ENCODE measurements around the gene OGFOD2. TPM values are rescaled to one million over a fixed set of nuclear protein-coding genes. Genes with fewer than 3 reads are reported as not detected.

OGFOD2 gene
- total RNA-seq (2022) = 17.5 and 22.5 TPM in 2 replicates
- Bru-seq, nascent RNA = percentile 53 among the genes with signal in this experiment
- BruChase-seq, experiment 1, labeled RNA remaining after a 6-hour chase = percentile 63 among the genes with signal in this experiment
- percentile 67 among the genes with signal in this experiment for BruChase-seq, experiment 2, labeled RNA remaining after a 2-hour chase
- long read RNA-seq, transcript OGFOD2-201 (7 exons, 1,780 nt) = major isoform, 16 of 44 reads
- long read RNA-seq, partial matches to known transcripts = 4 of 44 reads
- long read RNA-seq, other reads (novel, unspliced or antisense) = 19 of 44 reads

DNA sequence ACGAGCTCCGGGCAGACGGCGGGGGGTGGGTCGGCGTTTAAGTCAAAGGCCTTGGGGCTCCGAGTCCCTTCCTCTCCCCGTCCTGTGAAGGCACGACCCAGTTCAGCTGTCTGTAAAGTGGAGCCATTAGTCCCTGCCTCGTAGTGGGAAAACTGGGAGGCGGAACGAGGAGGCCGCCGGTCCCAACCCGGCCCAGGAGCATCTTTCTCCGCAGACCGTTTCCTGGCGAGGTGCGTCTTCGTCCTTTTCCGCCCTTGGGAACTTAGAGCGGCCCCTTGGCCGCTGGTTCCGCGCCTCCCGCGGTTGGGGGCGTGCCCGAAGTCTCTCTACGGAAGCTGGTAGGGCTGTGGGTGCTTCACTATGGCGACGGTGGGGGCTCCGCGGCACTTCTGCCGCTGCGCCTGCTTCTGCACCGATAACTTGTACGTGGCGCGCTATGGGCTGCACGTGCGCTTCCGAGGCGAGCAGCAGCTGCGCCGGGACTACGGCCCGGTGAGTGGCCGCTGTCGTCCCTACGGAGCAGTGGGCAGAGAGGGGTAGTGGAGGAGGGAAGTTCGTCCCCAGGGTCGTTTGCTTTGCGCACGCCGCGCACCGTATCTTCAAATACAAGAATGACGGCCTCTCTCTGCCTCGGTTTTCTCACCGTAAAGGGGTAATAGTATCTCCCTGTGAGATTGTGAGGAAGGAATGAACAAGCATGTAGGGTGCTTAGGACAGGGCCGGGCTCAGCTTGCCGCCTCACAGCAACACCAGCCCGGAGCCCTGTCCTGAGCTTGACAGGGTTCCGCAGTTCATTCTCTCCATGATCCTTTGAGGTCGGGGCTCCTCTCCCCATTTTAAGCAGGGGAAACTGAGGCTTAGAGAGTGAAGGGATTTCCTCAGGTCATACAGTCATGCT lies at the start of gene OGFOD2:
Gene OGFOD2 (plus strand): TSS at position 353 of the 898 bp plus-strand sequence. CDS start 8 bp downstream, at position 361.
- H3K4me3 Mint-ChIP-seq (ENCODE audit: unreplicated experiment) = peak within 1 kb of the TSS; percentile 94
- TSS peak; percentile 38 for BruUV-seq (replicated peaks)
- no peaks in the 10 kb centered on the region for H3K9me3 Mint-ChIP-seq (ENCODE audit: unreplicated experiment)
- H3K27me3 Mint-ChIP-seq (ENCODE audit: insufficient read depth, unreplicated experiment) = no peaks in the 10 kb centered on the region
- ChIA-PET POLR2A (interaction anchor here (0.6 to 3.9 kb wide), 26 partner anchors 9 to 1876 kb away, joined by 3 to 45 read pairs (median 5); partner anchors contain the start of genes ABCB9, MPHOSPH9, MTRFR and SBNO1), CTCF (interaction anchor here (1.1 to 2.1 kb wide), 5 partner anchors 114 to 263 kb away, joined by 3 to 8 read pairs (median 4); no protein-coding TSS in a partner anchor)
- peak; percentile 90 for DNase-seq (ENCODE audit: unreplicated experiment)
- peak within 1 kb of the TSS; percentile 95 for H3K27ac Mint-ChIP-seq (ENCODE audit: low read depth, unreplicated experiment)
- intact Hi-C loops (cut with micrococcal nuclease) = loop anchor here (5.0 kb wide), 1 partner anchor 262 kb away; no protein-coding TSS in a partner anchor
- TF ChIP-seq, protein P1, sequence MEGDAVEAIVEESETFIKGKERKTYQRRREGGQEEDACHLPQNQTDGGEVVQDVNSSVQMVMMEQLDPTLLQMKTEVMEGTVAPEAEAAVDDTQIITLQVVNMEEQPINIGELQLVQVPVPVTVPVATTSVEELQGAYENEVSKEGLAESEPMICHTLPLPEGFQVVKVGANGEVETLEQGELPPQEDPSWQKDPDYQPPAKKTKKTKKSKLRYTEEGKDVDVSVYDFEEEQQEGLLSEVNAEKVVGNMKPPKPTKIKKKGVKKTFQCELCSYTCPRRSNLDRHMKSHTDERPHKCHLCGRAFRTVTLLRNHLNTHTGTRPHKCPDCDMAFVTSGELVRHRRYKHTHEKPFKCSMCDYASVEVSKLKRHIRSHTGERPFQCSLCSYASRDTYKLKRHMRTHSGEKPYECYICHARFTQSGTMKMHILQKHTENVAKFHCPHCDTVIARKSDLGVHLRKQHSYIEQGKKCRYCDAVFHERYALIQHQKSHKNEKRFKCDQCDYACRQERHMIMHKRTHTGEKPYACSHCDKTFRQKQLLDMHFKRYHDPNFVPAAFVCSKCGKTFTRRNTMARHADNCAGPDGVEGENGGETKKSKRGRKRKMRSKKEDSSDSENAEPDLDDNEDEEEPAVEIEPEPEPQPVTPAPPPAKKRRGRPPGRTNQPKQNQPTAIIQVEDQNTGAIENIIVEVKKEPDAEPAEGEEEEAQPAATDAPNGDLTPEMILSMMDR (IDR thresholded peaks at IDR 0.05; ENCODE audit: unreplicated experiment) = no peak
- peaks cover 16% of the 10 kb centered on the region for H3K36me3 Mint-ChIP-seq (ENCODE audit: insufficient read depth, unreplicated experiment)
- H3K4me1 Mint-ChIP-seq (ENCODE audit: insufficient read depth, unreplicated experiment) = peaks cover 5% of the 10 kb centered on the region

DNA sequence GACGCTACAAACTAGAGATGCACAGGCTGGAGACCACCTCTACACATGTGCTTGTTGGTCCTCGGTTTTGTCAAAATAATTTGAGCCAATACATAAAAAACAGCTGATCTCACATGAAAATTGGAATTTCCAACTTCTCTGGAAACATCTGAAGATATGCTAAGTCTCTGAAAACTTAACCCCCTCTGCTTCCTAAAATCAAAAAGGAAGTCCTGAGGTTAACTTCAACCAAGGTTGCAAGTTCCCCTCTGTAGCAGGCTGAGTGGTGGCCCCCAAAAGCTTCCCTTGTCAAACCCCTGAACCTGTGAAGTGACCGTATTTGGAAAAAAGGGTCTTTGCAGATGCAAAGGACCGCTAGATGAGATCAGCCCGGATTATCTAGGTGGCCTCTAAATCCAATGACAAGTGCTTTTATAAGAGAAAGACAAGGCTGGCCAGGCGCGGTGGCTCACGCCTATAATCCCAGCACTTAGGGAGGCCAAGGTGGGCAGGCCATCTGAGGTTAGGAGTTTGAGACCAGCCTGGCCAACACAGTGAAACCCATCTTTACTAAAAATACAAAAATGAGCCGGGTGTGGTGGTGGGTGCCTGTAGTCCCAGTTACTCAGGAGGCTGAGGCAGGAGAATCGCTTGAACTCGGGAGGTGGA lies 47.2 kb upstream of the OGFOD2 start:
- CTCF ChIA-PET = no interaction called here
- BruUV-seq (replicated peaks) = no TSS peak
- H3K36me3 Mint-ChIP-seq (ENCODE audit: insufficient read depth, unreplicated experiment) = peaks cover 5% of the 10 kb centered on the region

DNA sequence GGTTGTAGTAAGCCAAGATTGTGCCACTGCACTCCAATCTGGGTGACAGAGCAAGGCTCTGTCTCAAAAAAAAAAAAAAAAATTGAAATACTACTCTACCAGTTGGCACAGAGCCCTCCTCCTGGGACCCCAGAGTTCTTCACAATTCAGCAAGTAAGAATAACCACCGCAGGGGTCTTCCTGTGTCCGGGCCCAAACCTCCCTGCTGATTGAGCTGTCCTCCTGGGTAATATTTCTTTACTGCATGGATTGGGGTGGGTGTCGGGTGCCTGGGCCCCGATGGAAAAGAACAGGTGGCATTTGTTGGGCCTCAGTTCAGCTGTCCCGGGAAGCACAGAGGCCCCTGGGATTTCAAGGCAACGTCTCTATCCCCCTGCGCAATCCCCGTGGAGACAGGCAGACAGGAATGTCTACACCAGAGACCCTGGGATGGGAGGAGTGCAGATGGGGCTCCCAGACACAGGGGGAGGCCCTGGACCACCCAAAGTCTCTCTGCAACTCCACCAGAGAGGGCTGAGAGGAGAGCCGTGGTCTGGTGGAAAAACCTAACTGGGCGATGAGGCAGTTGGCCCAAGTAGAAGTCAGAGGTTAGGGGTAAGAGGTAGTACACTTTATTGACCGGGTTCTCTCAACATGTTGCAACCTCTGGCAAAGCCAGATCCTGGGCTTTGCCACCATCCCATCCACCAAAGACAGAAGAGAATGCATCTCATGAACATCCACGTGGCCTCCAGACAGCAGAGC lies 46.5 kb upstream of the OGFOD2 start:
- ChIA-PET CTCF (no interaction called here), POLR2A (no interaction called here)
- no peaks in the 10 kb centered on the region for H3K27me3 Mint-ChIP-seq (ENCODE audit: insufficient read depth, unreplicated experiment)
- peaks cover 5% of the 10 kb centered on the region for H3K4me1 Mint-ChIP-seq (ENCODE audit: insufficient read depth, unreplicated experiment)
- peaks cover 5% of the 10 kb centered on the region for H3K36me3 Mint-ChIP-seq (ENCODE audit: insufficient read depth, unreplicated experiment)
- TF ChIP-seq, protein P1 (IDR thresholded peaks at IDR 0.05; ENCODE audit: unreplicated experiment) = no peak
- no peak for DNase-seq (ENCODE audit: unreplicated experiment)
- H3K9me3 Mint-ChIP-seq (ENCODE audit: unreplicated experiment) = no peaks in the 10 kb centered on the region
- H3K27ac Mint-ChIP-seq (ENCODE audit: low read depth, unreplicated experiment) = no peak overlapping the region
- no peak overlapping the region for H3K4me3 Mint-ChIP-seq (ENCODE audit: unreplicated experiment)
- no TSS peak for BruUV-seq (replicated peaks)
- intact Hi-C loops (cut with micrococcal nuclease) = no loop called here

More for the DNA sequence above, 47.2 kb upstream of the OGFOD2 start:
- intact Hi-C loops (cut with micrococcal nuclease) = no loop called here
- DNase-seq (ENCODE audit: unreplicated experiment) = no peak
- Mint-ChIP-seq H3K4me3 (ENCODE audit: unreplicated experiment) (no peak overlapping the region), H3K4me1 (ENCODE audit: insufficient read depth, unreplicated experiment) (peaks cover 5% of the 10 kb centered on the region), H3K27ac (ENCODE audit: low read depth, unreplicated experiment) (no peak overlapping the region), H3K9me3 (ENCODE audit: unreplicated experiment) (no peaks in the 10 kb centered on the region), H3K27me3 (ENCODE audit: insufficient read depth, unreplicated experiment) (no peaks in the 10 kb centered on the region)
- TF ChIP-seq, protein P1 (IDR thresholded peaks at IDR 0.05; ENCODE audit: unreplicated experiment) = no peak
- POLR2A ChIA-PET = no interaction called here

All from MCF 10A (cell line).